MM.1S (cell line): Measurements from ENCODE around the gene ZNF304.

Source experiments
- CTCF ChIP-seq: fragments of 300-600 bp; sonication (generic); IDR thresholded peaks from 2 replicates; pipeline ENCODE4 v1.5.1; 2016; ENCODE audit warnings: antibody characterized with exemption, low read length, mixed read lengths
- EZH2 ChIP-seq: fragments of 300-600 bp; sonication (generic); optimal IDR thresholded peaks from 2 replicates; pipeline ENCODE3; 2017; ENCODE audit warnings: low read depth, mild to moderate bottlenecking, antibody characterized with exemption, low read length, mixed read lengths
- EZH2phosphoT487 ChIP-seq: fragments of 300-600 bp; sonication (generic); IDR thresholded peaks from 2 replicates; pipeline ENCODE4 v1.6.1; 2018; ENCODE audit warnings: antibody characterized with exemption, low read length

- no peak for TF ChIP-seq EZH2phosphoT487
- TF ChIP-seq CTCF: no peak
- no peak for TF ChIP-seq EZH2
These were observed 23.1 kb downstream of the ZNF304 start for GRCh38 chr19:57374179-57374578.
